Measurements from ENCODE around the gene EFCAB8.

- TF ChIP-seq CTCF (conservative IDR thresholded peaks at IDR 0.05; ENCODE audit: low read depth, low read length) (no peak), EZH2 (IDR thresholded peaks at IDR 0.05; ENCODE audit: low read length, unreplicated experiment) (no peak)
These were observed 19.3 kb upstream of the EFCAB8 start for GRCh38 chr20:32839227-32839981.
